K562 (cell line): ENCODE data around the gene LBHD2. TPM values are rescaled to one million over a fixed set of nuclear protein-coding genes. Genes with fewer than 3 reads are reported as not detected.

Source experiments
- ATAC-seq: fragments of 200-7000 bp; cut with Tn5 transposase; 3 replicates; pipeline ENCODE4 v1.9.1; 2020; ENCODE audit warnings: moderate library complexity
- BruUV-seq: library from RNA; stranded (reverse); fragments of 400-500 nt; replicated peaks from 2 replicates; lab custom pipeline; 2021; lab: Mats Ljungman, UMichigan
- CTCF ChIA-PET: fragments of 300-600 bp; formaldehyde crosslinking; extraction: SDS; loops from one replicate; lab custom pipeline; 2021; ENCODE audit warnings: low intra/inter-chr PET ratio; lab: Yijun Ruan, JAX
- POLR2A ChIA-PET: fragments of 300-600, 350-650 bp; sonication (Branson Sonifier 250); formaldehyde crosslinking; extraction: SDS; loops from one replicate; lab custom pipeline; 2021; ENCODE audit warnings: antibody characterized with exemption, inconsistent platforms; lab: Yijun Ruan, JAX
- DNase-seq, 4 experiments: peaks; one replicate each; pipeline versions ENCODE4 v3.0.0 to v3.0.0-alpha.2; 2011 to 2018; ENCODE audit warnings: low spot score in 3 of 4, mixed read lengths in 3 of 4; ENCODE audit errors: extremely low read depth in 1 of 4
- FAIRE-seq: peaks from 2 replicates; lab custom pipeline; 2011; peaks lifted over from hg19 to GRCh38; lab: Jason Lieb, UNC
- H2AFZ ChIP-seq: 2 replicates; pipeline ENCODE4 v1.6.0; 2011; ENCODE audit warnings: low read depth, low read length, control low read depth, inconsistent platforms
- H3K27ac ChIP-seq: fragments of 200-600 bp; 3 replicates; pipeline ENCODE4 v1.8.0; 2011; ENCODE audit warnings: low read depth, mild to moderate bottlenecking, control low read depth, inconsistent platforms, low read length, moderate library complexity, mixed read lengths; ENCODE audit errors: extremely low read depth
- H3K27me3 ChIP-seq, 2 experiments: fragments of 300-600 bp in 1 of 2; 2 replicates in 1 of 2; 3 replicates in 1 of 2; pipeline versions ENCODE4 v1.6.0 to v1.8.0; 2011; ENCODE audit warnings: inconsistent platforms in 2 of 2, low read length in 2 of 2, mild to moderate bottlenecking in 1 of 2, mixed read lengths in 1 of 2, moderate library complexity in 1 of 2; ENCODE audit not compliant: control insufficient read depth in 2 of 2, insufficient read depth in 2 of 2
- H3K36me3 ChIP-seq: fragments of 300-600 bp; 3 replicates; pipeline ENCODE4 v1.8.0; 2011; ENCODE audit warnings: mild to moderate bottlenecking, low read length, inconsistent platforms; ENCODE audit not compliant: control insufficient read depth, insufficient read depth
- H3K4me1 ChIP-seq, 2 experiments: fragments of 200-600 bp in 1 of 2; replicated peaks in 1 of 2; 2 replicates in 1 of 2; 3 replicates in 1 of 2; pipeline versions ENCODE4 v1.5.1 to v1.8.0; 2011; ENCODE audit warnings: inconsistent platforms in 2 of 2, low read length in 2 of 2, mild to moderate bottlenecking in 1 of 2, mixed read lengths in 1 of 2, moderate library complexity in 1 of 2; ENCODE audit not compliant: control insufficient read depth in 2 of 2, insufficient read depth in 2 of 2
- H3K4me2 ChIP-seq: 2 replicates; pipeline ENCODE4 v1.6.1; 2011; ENCODE audit warnings: low read length, control low read depth, inconsistent platforms, mixed read lengths; ENCODE audit not compliant: insufficient read depth
- H3K4me3 ChIP-seq: fragments of 200-600 bp; sonication (generic), shearing (Covaris generic); 2 replicates; pipeline ENCODE4 v1.5.1; 2016; ENCODE audit warnings: control low read depth, inconsistent platforms
- H3K79me2 ChIP-seq: fragments of 200-600 bp; 3 replicates; pipeline ENCODE4 v1.8.0; 2011; ENCODE audit warnings: low read length, inconsistent platforms; ENCODE audit not compliant: control insufficient read depth, insufficient read depth
- H3K9ac ChIP-seq, 2 experiments: 2 replicates each; pipeline versions ENCODE4 v1.6.0 to v1.6.1; 2011; ENCODE audit warnings: low read depth in 2 of 2, low read length in 2 of 2, control low read depth in 1 of 2, inconsistent platforms in 1 of 2, mild to moderate bottlenecking in 1 of 2, mixed read lengths in 1 of 2; ENCODE audit not compliant: insufficient read depth in 1 of 2
- H3K9me1 ChIP-seq: one replicate; pipeline ENCODE4 v1.6.0; 2011; ENCODE audit warnings: inconsistent platforms, mild to moderate bottlenecking, low read length, moderate library complexity; ENCODE audit not compliant: control insufficient read depth, insufficient read depth
- H3K9me3 ChIP-seq: replicated peaks from 2 replicates; pipeline ENCODE4 v1.5.1; 2011; ENCODE audit warnings: low read depth, low read length, inconsistent platforms; ENCODE audit not compliant: control insufficient read depth, insufficient read depth
- H4K20me1 ChIP-seq: replicated peaks from 2 replicates; pipeline ENCODE4 v1.6.1; 2011; ENCODE audit warnings: low read length, inconsistent platforms, mixed read lengths; ENCODE audit not compliant: control insufficient read depth, insufficient read depth
- CHD1 ChIP-seq: fragments of 200-600 bp; sonication (generic); IDR thresholded peaks from one replicate; pipeline ENCODE4 v1.6.1; 2012; ENCODE audit warnings: mild to moderate bottlenecking, moderate library complexity, low read length, inconsistent platforms
- EHMT2 ChIP-seq: fragments of 450-650 bp; IDR thresholded peaks from 2 replicates; pipeline ENCODE4 v1.6.1; 2018; ENCODE audit warnings: antibody characterized with exemption
- GABPA ChIP-seq: fragments of 200-800 bp; sonication (Bioruptor generic); conservative IDR thresholded peaks from 2 replicates; pipeline ENCODE4 v1.6.1; 2016; ENCODE audit warnings: low read depth, missing genetic modification characterization, missing compliant biosample characterization
- TAF7 ChIP-seq: fragments of 450-650 bp; IDR thresholded peaks from 2 replicates; pipeline ENCODE4 v1.6.1; 2016; ENCODE audit warnings: missing genetic modification characterization, missing compliant biosample characterization
- ZNF511 ChIP-seq: sonication (generic); formaldehyde crosslinking; IDR thresholded peaks from 2 replicates; pipeline ENCODE4 v1.8.0; 2022; ENCODE audit warnings: mild to moderate bottlenecking, missing genetic modification reagents
- WGBS: fragments of 100-300 bp; shearing (Covaris generic); methylation state at CpG from one replicate; pipeline ENCODE4 v1.1.6; 2016; ENCODE audit warnings: low coverage, mixed read lengths; ENCODE audit not compliant: insufficient coverage; ENCODE audit errors: missing lambda C conversion rate; 5-methylcytosine and 5-hydroxymethylcytosine counted together
- in situ Hi-C: fragments of 300-500 bp; cut with MboI; formaldehyde crosslinking; loops from 4 replicates; pipeline ENCODE4 v1.15.0; 2018; ENCODE audit warnings: inconsistent platforms, mixed read lengths
- intact Hi-C: fragments of 100-400 bp; cut with micrococcal nuclease; formaldehyde crosslinking; loops from 2 replicates; pipeline ENCODE4 v1.14.2; 2022
- polyA plus RNA-seq, 8 experiments: library from polyadenylated mRNA; depleted of rRNA in 4 of 8; stranded (reverse) in 5 of 8; unstranded in 3 of 8; fragments of >200 nt; fragmentation: Nextera tagmentation in 2 of 8; fragmentation: Illumina TruSeq in 1 of 8; extraction: Ambion mirVana in 2 of 8; extraction: Trizol in 1 of 8; gene quantifications; 2 replicates each; pipeline versions ENCODE4 v1.2.1 to v1.2.3, GENCODE V29; 2011 to 2014; ENCODE audit warnings: inconsistent platforms in 1 of 8, missing spikeins in 1 of 8
- total RNA-seq, 7 experiments: library from RNA; depleted of rRNA in 6 of 7; stranded (reverse); fragments of >200 nt in 6 of 7; fragmentation: Illumina TruSeq in 2 of 7; extraction: Trizol in 2 of 7; gene quantifications; 2 replicates each; pipeline versions ENCODE4 v1.2.1 to v1.2.3, GENCODE V29; 2011 to 2021; ENCODE audit warnings: low replicate concordance in 1 of 7
- TF ChIP-seq, protein P1 (sequence below): IDR thresholded peaks from 2 replicates; pipeline ENCODE4 v1.6.1; 2016; ENCODE audit warnings: missing genetic modification characterization, missing compliant biosample characterization

LBHD2 gene
- total and polyA plus RNA-seq, 9 of the 15 experiments (the other 6 are each of a cell fraction or from before 2014, with no cell fraction given), result not detected

GRCh38 chr14:103066399-103066798 lies 17.6 kb upstream of the LBHD2 start:
- Histone ChIP-seq H3K27me3 (peaks cover 0 to 11% of the 10 kb centered on the region in 2 experiments; a peak in 2 of 5 replicates), H3K9ac (no peak overlapping the region), H3K4me1 (peaks cover 0 to 22% of the 10 kb centered on the region in 2 experiments; a peak in 3 of 5 replicates), H3K79me2 (no peaks in the 10 kb centered on the region), H2AFZ (no peak overlapping the region), H3K9me1 (no peaks in the 10 kb centered on the region), H3K36me3 (no peaks in the 10 kb centered on the region), H3K9me3 (no peaks in the 10 kb centered on the region), H3K4me2 (no peak overlapping the region), H3K27ac (no peak overlapping the region), H4K20me1 (no peaks in the 10 kb centered on the region), H3K4me3 (no peak overlapping the region)
- WGBS, result 64% methylated on average over 5 of the region's 9 CpGs
- in situ Hi-C loops, result no loop called here
- FAIRE-seq (no peak), DNase-seq (no peak), ATAC-seq (no peak)
- CTCF ChIA-PET, result no interaction called here
- intact Hi-C loops, result no loop called here
- POLR2A ChIA-PET, result interaction anchor here (0.5 kb wide), 1 partner anchor 445 kb away, joined by 3 read pairs; no protein-coding TSS in a partner anchor
- no peak for TF ChIP-seq ZNF511
- no peak for TF ChIP-seq TAF7 (tag)
- no peak for TF ChIP-seq EHMT2
- TF ChIP-seq CHD1, result no peak
- TF ChIP-seq, protein P1, sequence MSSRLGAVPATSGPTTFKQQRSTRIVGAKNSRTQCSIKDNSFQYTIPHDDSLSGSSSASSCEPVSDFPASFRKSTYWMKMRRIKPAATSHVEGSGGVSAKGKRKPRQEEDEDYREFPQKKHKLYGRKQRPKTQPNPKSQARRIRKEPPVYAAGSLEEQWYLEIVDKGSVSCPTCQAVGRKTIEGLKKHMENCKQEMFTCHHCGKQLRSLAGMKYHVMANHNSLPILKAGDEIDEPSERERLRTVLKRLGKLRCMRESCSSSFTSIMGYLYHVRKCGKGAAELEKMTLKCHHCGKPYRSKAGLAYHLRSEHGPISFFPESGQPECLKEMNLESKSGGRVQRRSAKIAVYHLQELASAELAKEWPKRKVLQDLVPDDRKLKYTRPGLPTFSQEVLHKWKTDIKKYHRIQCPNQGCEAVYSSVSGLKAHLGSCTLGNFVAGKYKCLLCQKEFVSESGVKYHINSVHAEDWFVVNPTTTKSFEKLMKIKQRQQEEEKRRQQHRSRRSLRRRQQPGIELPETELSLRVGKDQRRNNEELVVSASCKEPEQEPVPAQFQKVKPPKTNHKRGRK (tag), result no peak
- TF ChIP-seq GABPA (tag), result peak; percentile 41
- no TSS peak for BruUV-seq
